Mucosa of descending colon (tissue), 3 donors: ENCODE measurements around the gene PRDM16. TPM values are rescaled to one million over a fixed set of nuclear protein-coding genes. Genes with fewer than 3 reads are reported as not detected.

ENCODE experiments used
- ATAC-seq: fragments of 200-7000 bp; cut with Tn5 transposase; one replicate; pipeline ENCODE4 v1.9.1; 2020; ENCODE audit warnings: mild to moderate bottlenecking, moderate library complexity
- DNase-seq, 3 donors: peaks; one replicate each; pipeline ENCODE4 v3.0.0-alpha.2; 2020
- H3K36me3 ChIP-seq: fragments of 200-600 bp; one replicate; pipeline ENCODE4 v1.8.0; 2021; ENCODE audit warnings: low read depth, mild to moderate bottlenecking
- H3K4me1 ChIP-seq: fragments of 200-600 bp; one replicate; pipeline ENCODE4 v1.8.0; 2021; ENCODE audit warnings: low read depth, mild to moderate bottlenecking
- H3K4me3 ChIP-seq: fragments of 200-600 bp; one replicate; pipeline ENCODE4 v1.8.0; 2021; ENCODE audit warnings: mild to moderate bottlenecking
- H3K9me3 ChIP-seq: fragments of 200-600 bp; one replicate; pipeline ENCODE4 v1.8.0; 2021; ENCODE audit warnings: mild to moderate bottlenecking
- intact Hi-C, 2 donors: fragments of 100-400 bp; cut with DNase I in 1 of 2; cut with micrococcal nuclease in 1 of 2; formaldehyde crosslinking; loops; one replicate each; pipeline versions ENCODE4 v1.11.0 to v1.11.1; 2022; cut with DNase I, micrococcal nuclease
- total RNA-seq, 3 donors: library from RNA; stranded (reverse); fragmentation: NEBNext Ultra II Directional in 2 of 3; extraction: Animal tissue kit (Norgen Biotek cat#: 25700) in 2 of 3; gene quantifications; one replicate each; pipeline versions ENCODE4 v1.2.1 to v1.2.4, GENCODE V29; 2021 to 2023
- TF ChIP-seq, protein P1 (sequence below): fragments of 200-600 bp; IDR thresholded peaks from one replicate; pipeline ENCODE4 v1.8.0; 2022; ENCODE audit warnings: antibody characterized with exemption, mild to moderate bottlenecking
- donor health status: DM: no; HTN: no; CAD: no; lungs with moderate emphysema.
- donor health status: DM: no; HTN: no; CAD: no.
- donor health status: DM: no; HTN: yes; CAD: no.

PRDM16 gene
- total RNA-seq, 3 donors from 2014 or later = 1.6 to 2.5 (median 2.4) TPM

DNA sequence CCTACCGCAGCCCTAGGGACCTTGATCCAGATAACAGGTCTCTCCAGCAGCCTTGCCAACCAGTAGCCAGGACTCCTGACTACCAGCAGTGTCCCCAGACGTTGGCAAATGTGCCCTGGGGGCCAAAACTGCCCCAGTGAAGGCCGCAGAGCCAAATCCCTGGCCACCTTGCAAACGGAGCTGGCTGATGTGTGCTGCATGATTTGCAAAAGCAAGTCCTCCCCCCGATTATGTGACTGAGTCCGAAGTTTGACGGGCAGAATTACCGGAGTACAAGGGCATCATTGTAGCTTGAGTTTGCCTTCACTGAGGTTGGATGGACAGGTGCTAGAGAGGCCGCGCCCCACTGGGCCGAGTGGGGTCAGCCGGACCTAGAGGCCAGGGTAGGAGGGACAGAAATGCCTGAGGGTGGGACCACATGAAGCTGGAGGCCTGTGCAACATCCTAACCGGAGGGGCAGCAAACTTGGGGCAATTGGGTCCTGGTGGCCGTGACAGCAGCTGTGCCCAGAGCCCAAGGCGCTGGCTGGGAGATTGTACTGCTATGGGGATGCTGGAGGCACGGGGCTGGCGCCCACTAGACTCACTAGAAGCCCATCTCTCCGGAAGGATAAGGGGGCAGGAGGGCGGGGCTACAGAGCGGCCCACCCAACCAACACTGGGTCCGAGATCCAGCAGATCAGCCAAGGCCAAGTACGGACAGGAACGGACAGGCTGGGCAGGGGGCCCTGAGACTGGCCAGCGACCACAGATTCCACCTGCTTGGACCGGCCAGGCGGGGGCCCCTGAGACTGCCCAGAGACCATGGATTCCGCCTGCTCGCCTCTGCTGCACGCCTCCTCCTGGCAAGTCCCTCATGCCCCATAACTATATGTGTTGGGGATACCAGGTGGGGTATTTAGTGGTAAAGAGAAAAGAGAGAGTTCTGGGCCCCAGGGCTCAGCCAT, 388.2 kb downstream of the PRDM16 start:
- no peak overlapping the region for H3K4me3 ChIP-seq
- TF ChIP-seq, protein P1, sequence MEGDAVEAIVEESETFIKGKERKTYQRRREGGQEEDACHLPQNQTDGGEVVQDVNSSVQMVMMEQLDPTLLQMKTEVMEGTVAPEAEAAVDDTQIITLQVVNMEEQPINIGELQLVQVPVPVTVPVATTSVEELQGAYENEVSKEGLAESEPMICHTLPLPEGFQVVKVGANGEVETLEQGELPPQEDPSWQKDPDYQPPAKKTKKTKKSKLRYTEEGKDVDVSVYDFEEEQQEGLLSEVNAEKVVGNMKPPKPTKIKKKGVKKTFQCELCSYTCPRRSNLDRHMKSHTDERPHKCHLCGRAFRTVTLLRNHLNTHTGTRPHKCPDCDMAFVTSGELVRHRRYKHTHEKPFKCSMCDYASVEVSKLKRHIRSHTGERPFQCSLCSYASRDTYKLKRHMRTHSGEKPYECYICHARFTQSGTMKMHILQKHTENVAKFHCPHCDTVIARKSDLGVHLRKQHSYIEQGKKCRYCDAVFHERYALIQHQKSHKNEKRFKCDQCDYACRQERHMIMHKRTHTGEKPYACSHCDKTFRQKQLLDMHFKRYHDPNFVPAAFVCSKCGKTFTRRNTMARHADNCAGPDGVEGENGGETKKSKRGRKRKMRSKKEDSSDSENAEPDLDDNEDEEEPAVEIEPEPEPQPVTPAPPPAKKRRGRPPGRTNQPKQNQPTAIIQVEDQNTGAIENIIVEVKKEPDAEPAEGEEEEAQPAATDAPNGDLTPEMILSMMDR = no peak
- peak in 2 of 3 donors; percentile 38 to 53 for DNase-seq
- no peak for ATAC-seq
- intact Hi-C loops = no loop called here
- H3K4me1 ChIP-seq = peaks cover 71% of the 10 kb centered on the region
- H3K36me3 ChIP-seq = no peaks in the 10 kb centered on the region
- H3K9me3 ChIP-seq = no peaks in the 10 kb centered on the region

DNA sequence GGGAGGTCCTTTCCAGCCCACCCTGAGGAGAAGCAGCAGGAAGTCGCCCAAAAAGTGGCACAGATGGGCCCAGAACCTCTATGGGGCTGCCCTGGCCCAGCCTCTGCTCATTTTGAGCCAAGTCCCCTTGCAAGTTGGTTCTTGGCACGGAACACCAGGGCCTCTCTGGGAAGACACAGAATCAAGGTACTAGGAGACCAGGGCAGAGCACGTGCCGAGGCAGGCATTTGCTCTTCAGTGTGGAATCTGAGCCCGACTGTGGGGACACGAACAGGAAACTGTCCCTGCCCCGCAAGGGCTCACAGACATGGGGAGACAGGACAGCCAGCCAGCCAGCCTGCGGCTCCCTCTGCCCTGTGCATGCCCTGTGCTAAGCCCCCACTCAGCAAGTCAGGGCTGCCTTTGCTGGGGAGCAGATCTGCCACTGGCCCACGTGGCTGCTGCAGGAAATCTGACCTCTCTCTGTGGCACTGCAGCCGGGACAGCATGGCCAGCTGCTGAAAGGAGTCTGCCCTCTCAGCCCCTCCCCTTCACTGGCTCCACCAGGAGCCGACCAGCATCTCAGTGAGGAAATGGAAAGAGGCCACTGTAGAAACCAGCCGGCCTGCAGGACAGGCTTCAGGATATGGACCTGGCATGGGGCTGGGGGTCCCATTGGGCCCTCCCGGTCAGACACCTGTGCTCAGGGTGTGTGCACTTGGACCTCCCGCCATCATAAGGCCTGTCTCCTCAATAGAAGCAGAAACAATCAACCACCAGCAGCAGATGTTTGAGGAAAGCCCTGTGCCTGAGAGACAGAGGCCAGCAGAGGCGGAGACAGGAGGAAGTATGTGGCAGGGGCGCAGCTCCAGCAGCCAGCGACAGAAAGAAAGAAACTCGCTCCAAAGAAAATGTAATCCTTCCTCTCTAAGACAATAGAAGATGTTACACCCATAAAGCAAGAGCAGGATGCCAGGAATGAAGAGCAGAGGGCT, 389.2 kb downstream of the PRDM16 start:
- ATAC-seq (peak; percentile 4), DNase-seq (peak; percentile 58 to 70 (median 64))
- TF ChIP-seq, protein P1 = no peak
- Histone ChIP-seq H3K36me3 (no peaks in the 10 kb centered on the region), H3K4me3 (no peak overlapping the region), H3K4me1 (peaks cover 71% of the 10 kb centered on the region), H3K9me3 (no peaks in the 10 kb centered on the region)
- intact Hi-C loops = no loop called here

DNA sequence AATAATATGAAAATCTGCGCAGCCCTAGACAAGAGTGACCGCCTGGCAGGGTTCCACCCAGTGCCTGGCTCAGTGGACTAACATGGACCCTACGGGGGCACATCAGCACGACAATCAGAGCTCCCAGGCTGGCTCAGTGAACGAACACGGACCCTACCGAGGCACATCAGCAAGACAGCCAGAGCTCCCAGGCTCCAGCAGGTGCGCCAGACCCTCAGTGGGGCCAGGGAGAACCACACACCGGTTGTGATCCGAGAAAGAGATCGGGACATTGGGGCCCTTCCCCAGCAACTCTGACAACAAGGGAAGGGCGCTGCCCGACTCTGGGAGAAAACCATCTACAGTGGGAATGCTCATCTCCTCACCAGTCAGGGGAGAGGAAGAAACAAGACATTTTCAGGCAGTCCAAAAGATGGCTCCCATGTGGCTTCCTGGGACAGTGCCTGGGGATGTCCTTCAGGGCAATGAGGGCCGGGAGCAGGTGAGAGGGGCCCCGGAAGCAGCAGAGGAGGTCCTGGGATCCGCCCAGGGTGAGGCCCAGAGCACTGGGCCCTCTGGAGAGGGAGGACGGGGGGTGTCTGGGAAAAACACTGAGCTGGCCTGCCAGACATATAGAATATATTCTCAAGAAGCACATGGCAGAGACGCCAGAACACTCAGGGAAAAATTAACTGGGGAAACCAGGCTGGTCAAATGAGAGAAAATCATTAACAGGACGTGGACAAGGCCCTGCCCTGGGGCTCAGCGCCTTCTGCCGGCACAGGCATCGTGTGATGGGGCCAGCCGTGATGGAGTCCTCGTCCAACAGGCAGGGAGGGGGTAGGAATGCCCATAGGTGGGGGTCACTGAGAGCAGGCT, 390.3 kb downstream of the PRDM16 start:
- H3K4me3 ChIP-seq = no peak overlapping the region
- ATAC-seq (peak; percentile 36), DNase-seq (peak; percentile 53 to 67 (median 60))
- intact Hi-C loops = no loop called here
- no peaks in the 10 kb centered on the region for H3K9me3 ChIP-seq
- H3K36me3 ChIP-seq = no peaks in the 10 kb centered on the region
- TF ChIP-seq, protein P1 = no peak
- H3K4me1 ChIP-seq = peaks cover 62% of the 10 kb centered on the region

DNA sequence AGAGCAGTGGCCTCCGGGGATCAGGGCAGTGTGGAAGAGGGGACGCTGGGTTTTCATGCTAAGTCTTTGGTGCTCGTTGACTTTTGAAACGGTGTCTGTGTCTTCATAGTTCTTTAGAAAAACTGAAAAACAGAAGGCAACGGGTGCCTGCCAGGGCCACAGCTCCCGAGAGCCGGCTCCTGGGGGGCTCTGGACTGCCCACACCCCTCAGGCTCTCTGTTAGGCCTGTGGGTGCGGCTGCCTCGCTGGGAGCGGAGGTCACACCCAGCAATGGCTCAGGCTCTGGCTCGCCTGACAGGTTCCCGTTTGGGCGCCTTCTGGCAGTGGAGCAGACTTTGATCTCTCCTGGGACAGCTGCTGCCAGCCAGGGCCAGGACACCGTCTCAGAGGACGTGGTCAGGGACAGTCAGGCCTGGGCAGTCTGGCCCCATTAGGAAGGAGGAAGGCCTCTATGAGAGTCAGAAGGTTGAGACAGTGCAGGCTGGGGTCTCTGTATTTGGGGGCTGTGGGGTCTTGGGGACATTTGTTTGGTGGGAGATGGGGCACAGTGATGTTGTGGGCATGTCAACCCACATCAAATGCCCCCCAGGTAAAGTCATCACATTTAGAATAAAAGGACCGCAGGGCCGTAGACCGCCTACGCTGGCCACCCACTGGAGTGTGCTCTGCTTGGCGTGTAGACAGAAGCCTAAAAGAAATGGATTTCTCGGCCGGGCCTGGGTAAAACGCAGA, 391.1 kb downstream of the PRDM16 start:
- ATAC-seq (peak; percentile 85), DNase-seq (peak; percentile 91 to 93 (median 91))
- H3K36me3 ChIP-seq = no peaks in the 10 kb centered on the region
- H3K4me3 ChIP-seq = no peak overlapping the region
- intact Hi-C loops = no loop called here
- no peaks in the 10 kb centered on the region for H3K9me3 ChIP-seq
- TF ChIP-seq, protein P1 = no peak
- peaks cover 61% of the 10 kb centered on the region for H3K4me1 ChIP-seq
